GM18499 (cell line): ENCODE results near the gene EPHA2.

Source experiments
- ATAC-seq: cut with Tn5 transposase; IDR thresholded peaks from one replicate; pipeline ENCODE4 v1.9.1; 2021; ENCODE audit warnings: moderate number of reproducible peaks; ENCODE audit not compliant: insufficient read depth, unreplicated experiment

The EPHA2 gene

DNA sequence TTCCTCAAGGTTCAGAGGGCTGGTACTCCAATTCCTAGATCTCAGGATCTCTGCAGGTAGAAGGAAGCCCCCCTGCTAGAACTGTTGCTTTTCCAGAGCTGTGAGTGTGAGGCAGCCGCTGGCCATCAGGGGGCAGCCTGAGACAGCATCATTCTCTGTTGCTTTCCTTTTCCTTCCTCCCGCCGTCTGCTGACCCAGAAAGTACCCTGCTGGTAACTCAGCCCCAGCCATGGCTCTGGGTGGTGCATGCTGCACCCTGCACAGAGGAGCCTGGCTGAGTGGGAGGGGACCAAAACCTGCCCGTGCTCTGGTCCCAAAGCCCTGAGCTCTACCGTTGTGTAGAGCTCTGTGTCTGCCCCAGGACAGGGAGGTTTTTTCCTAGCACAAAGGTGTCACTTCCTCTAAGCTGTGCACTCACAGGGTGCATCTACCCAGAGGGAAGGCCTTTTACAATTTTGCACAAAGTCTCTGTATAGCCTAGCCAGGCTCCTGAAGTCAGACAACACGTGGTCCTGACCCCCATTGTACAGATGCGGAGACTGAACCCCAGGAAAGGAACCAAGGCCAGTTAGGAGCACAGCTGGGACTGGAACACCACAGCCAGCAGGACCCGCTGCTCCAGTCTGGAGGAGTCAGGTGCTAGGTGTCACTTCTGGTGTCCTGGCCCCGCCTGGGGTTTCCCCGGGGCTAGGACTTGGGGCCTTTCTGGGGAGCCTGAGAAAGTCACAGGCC lies 76.8 kb downstream of the EPHA2 start:
- no peak for ATAC-seq

DNA sequence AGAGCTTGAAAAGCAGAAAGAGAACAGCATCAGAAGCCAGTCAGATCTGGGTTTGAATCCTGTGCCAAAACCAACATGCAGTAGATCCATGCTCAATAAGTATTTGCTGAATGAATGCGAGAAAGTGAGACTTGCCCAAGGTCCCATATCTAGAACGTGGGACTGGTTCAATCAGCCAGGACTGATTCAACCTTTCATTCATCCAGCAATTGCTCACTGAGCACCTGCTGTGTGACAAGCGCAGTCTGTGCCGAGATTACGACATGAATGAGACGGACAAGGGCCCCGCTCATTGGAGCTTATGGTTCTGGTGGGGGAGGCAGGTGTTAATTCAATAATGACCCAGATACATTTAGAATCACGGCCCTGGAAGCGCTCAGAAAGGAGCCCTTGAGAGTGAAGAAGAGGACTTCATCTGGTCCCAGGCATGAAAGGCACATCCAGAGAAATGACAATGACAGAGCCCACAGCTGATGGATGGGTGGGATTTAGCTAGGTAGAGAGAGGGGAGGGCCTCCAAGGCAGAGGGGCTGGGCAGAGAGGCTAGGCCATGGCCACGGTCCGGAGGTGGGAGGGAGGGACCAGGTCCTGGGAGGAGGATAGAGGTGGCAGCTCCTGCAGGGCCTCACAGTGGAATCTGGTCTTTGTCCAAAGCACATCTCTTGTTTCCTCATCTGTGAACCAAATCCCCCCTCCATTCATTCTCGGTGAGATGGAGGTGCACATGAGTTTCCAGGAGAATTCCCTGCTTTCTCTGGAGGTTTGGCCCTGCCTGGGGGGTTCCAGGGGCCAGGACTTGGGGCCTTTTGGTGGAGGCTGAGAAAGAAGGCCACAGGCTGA lies 78.2 kb downstream of the EPHA2 start:
- ATAC-seq, result no peak

DNA sequence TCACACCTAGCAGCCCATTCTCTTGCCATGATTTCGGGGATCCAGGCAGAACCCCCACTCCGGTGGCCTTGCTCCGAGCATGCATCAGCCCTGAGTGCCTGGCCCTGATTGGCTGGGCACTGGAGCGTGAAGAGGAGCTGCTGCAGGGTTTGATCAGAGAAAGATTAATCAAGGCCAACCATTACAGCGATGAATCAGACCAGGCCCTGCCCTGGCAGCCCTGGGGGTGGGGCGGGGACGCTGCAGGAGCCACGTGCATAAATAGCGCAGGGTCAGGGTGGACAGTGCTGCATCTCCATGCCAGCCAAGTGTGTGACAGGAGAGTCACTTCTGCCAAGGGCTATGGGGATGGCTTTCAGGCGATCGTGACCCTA lies 79.0 kb downstream of the EPHA2 start:
- ATAC-seq, result no peak

DNA sequence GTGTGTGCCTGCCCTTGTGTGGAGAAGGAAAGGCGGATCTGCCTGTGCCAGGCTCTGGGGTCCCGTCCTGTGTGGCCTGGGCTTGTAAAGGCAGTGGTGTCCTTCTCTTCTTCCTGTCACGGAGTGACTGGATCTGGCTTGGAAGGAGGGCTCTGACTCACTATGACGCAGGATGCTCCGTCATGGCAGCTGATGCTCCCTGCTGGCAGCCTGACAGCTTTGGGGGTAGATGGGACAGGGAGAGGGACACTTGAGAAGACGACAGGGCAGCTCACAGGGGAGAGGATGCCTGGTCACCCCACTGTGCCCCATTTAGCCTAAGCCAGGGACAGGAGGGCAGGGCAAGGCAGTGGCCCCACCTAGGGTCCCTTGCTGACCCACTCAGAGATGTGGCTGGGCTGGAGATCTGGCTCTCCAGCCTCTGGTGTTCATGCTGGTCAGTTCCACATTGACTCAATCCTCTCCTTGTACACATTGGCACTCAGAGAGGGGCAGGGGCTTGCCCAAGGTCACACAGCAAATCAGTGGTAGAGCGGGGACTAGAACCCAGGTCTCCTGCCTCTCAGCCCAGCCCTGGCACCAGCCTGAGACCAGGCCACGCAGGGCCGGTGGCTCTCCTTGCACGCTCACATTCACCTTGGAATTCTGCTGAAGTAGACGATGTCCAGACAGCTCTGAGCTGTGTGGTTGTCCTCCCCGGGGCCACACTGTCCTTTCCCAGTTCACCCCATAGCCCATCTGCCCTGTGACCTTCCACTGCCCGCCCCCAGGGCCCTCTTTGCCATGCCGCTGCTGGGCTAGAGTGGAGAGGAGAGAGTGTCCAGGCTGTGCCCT lies 79.6 kb downstream of the EPHA2 start:
- ATAC-seq, result no peak

DNA sequence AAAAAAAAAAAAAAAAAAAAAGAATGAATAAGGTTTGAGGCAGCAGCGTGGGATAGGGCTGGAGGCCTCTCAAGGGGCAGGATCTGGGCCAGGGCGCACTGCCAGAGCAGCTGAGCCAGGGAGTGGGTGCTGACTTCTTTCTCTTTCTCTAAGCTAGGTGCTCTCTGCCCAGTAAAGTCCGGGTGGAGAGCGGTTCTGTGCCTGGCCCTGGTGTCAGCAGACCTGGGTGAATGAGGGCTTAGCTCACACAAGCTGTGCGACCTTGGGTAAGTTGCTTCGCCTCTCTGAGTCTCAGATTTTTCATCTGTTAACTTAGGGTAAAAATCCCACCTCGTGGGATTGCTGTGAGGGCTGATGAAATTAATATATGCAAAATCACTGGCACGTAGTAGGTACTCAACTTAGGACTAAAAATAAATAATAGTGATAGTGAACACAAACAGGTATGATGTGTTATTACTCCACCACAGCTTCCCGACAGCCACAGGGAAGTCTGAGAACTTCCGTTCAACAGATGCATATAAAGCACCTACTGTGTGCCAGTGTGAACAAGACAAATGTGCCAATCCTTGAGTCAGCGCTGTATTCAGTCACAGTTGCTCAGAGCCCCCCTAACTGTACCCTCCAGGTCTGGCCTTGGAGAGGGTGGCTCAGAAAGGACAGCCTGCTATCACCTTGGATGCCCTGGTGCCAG lies 80.4 kb downstream of the EPHA2 start:
- ATAC-seq, result no peak
